ENCODE results near the gene SARDH. TPM values are rescaled to one million over a fixed set of nuclear protein-coding genes. Genes with fewer than 3 reads are reported as not detected.

Gene SARDH
- total RNA-seq, 4 donors from 2014 or later, result 0.39 to 2.9 (median 0.59) TPM

GRCh38 chr9:133734590-133735414, 3.4 kb downstream of the SARDH start:
- no peak overlapping the region for H3K27ac ChIP-seq
- TF ChIP-seq POLR2A (IDR thresholded peaks at IDR 0.05), result no peak
- no peak for TF ChIP-seq CTCF (IDR thresholded peaks at IDR 0.05 in 4 of 5, conservative IDR thresholded peaks at IDR 0.05 in 1 of 5)
- in situ Hi-C loops (cut with MboI; ENCODE audit: low sequenced_read_pairs in 4 of 4), result loop anchor here in 2 of 4 donors (25.0 kb wide), 1 partner anchor 198 kb away; the partner anchor contains the start of gene ADAMTSL2 (in 2 of the 2)
- H3K36me3 ChIP-seq, result no peaks in the 10 kb centered on the region
- no peaks in the 10 kb centered on the region for H3K27me3 ChIP-seq
- H3K4me3 ChIP-seq, result no peak overlapping the region
- no peak for ATAC-seq
- no peaks in the 10 kb centered on the region for H3K9me3 ChIP-seq
- no peak for DNase-seq
- intact Hi-C loops (cut with DNase I; ENCODE audit: low total_unique reads), result no loop called here
- H3K4me1 ChIP-seq, result peaks cover 6 to 8% of the 10 kb centered on the region in 2 donors

- DNase-seq (no peak), ATAC-seq (no peak)
- Histone ChIP-seq H3K27me3 (no peaks in the 10 kb centered on the region), H3K36me3 (no peaks in the 10 kb centered on the region), H3K4me1 (peaks cover 6 to 8% of the 10 kb centered on the region in 2 donors), H3K4me3 (no peak overlapping the region), H3K27ac (no peak overlapping the region), H3K9me3 (no peaks in the 10 kb centered on the region)
- intact Hi-C loops (cut with DNase I; ENCODE audit: low total_unique reads) (no loop called here), in situ Hi-C loops (cut with MboI; ENCODE audit: low sequenced_read_pairs in 4 of 4) (loop anchor here in 2 of 4 donors (25.0 kb wide), 1 partner anchor 197 kb away; the partner anchor contains the start of gene ADAMTSL2 (in 2 of the 2))
- TF ChIP-seq CTCF (IDR thresholded peaks at IDR 0.05 in 4 of 5, conservative IDR thresholded peaks at IDR 0.05 in 1 of 5) (no peak), POLR2A (IDR thresholded peaks at IDR 0.05) (no peak)
Observed at GRCh38 chr9:133733796-133734533, 4.2 kb downstream of the SARDH start.

- H3K27me3 ChIP-seq, result no peaks in the 10 kb centered on the region
- intact Hi-C loops (cut with DNase I; ENCODE audit: low total_unique reads) (no loop called here), in situ Hi-C loops (cut with MboI; ENCODE audit: low sequenced_read_pairs in 4 of 4) (loop anchor here in 2 of 4 donors (25.0 kb wide), 1 partner anchor 196 kb away; the partner anchor contains the start of gene ADAMTSL2 (in 2 of the 2))
- peaks cover 6 to 8% of the 10 kb centered on the region in 2 donors for H3K4me1 ChIP-seq
- H3K27ac ChIP-seq, result no peak overlapping the region
- no peaks in the 10 kb centered on the region for H3K9me3 ChIP-seq
- H3K36me3 ChIP-seq, result no peaks in the 10 kb centered on the region
- TF ChIP-seq POLR2A (IDR thresholded peaks at IDR 0.05) (no peak), CTCF (IDR thresholded peaks at IDR 0.05 in 4 of 5, conservative IDR thresholded peaks at IDR 0.05 in 1 of 5) (no peak)
- DNase-seq (no peak), ATAC-seq (no peak)
- no peak overlapping the region for H3K4me3 ChIP-seq
Observed at GRCh38 chr9:133733421-133733795, 4.7 kb downstream of the SARDH start.

GRCh38 chr9:133732639-133733408, 5.3 kb downstream of the SARDH start:
- Histone ChIP-seq H3K9me3 (no peaks in the 10 kb centered on the region), H3K27me3 (peaks cover 0 to 2% (median 0%) of the 10 kb centered on the region in 3 donors), H3K4me1 (peaks cover 2 to 3% of the 10 kb centered on the region in 2 donors), H3K36me3 (no peaks in the 10 kb centered on the region), H3K27ac (no peak overlapping the region), H3K4me3 (no peak overlapping the region)
- no peak for DNase-seq
- TF ChIP-seq POLR2A (IDR thresholded peaks at IDR 0.05) (no peak), CTCF (IDR thresholded peaks at IDR 0.05 in 4 of 5, conservative IDR thresholded peaks at IDR 0.05 in 1 of 5) (no peak)
- intact Hi-C loops (cut with DNase I; ENCODE audit: low total_unique reads) (no loop called here), in situ Hi-C loops (cut with MboI; ENCODE audit: low sequenced_read_pairs in 4 of 4) (loop anchor here in 2 of 4 donors (25.0 kb wide), 1 partner anchor 196 kb away; the partner anchor contains the start of gene ADAMTSL2 (in 2 of the 2))
- ATAC-seq, result no peak
